Measurements from ENCODE around the gene TMEM38A.

TMEM38A gene, protein sequence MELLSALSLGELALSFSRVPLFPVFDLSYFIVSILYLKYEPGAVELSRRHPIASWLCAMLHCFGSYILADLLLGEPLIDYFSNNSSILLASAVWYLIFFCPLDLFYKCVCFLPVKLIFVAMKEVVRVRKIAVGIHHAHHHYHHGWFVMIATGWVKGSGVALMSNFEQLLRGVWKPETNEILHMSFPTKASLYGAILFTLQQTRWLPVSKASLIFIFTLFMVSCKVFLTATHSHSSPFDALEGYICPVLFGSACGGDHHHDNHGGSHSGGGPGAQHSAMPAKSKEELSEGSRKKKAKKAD
- total RNA-seq, result 0.74 to 2.0 reads per million in 2 experiments

DNA sequence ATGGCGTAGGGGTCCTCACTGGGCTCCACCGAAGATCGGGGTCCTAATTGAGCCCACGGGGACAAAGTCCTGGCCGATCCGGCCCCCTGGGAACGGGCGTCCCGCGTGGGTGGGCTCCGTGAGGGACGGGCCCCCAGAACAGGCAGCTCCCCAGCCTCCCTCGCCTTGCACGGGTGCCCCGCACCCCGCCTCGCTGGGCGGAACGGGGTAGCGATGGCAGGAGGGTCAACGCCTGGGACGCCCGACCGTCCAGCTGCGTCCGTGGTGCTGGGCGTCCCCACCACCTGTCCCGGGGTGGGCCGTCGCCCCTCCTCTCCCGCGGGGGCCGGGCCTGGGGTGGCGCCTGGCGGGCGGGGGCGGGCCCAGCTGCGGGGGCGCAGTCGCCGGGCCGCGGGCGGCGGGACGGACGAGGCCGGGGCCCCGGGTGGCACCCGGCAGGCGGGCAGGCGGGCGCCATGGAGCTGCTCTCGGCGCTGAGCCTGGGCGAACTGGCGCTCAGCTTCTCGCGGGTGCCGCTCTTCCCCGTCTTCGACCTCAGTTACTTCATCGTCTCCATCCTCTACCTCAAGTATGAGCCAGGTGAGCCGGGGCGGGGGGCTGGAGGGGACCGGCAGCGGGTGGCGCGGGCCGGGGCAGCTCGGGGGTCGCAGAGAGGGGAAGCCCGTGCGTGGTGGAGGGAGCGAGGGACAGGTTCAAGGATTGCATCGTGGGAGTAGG is at the start of gene TMEM38A:
Gene TMEM38A (plus strand): TSS at position 377 of the 717 bp plus-strand sequence. CDS start 79 bp downstream, at position 456.
- DNase-seq (ENCODE audit: low read depth), result peak; percentile 10

DNA sequence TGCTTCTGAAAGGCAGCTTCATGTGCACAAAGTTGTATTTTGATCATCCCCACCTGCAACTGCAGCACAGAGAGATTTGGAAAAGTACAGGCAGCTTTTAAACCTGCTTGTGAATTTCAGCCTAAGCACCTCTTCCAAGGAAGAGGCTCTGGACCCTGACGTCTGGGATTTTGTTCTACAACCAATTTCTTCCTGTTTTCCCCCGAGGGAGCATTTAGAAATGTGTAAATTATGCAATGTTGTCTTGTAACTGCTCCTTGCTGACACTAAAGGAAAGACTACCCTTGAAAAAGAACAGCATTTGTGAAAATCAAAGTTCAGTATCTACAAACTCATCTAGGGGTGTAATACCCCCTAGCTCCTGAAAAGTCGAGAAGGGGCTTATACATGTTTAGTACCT is 48.3 kb upstream of the TMEM38A start:
- DNase-seq (ENCODE audit: low read depth), result no peak

DNA sequence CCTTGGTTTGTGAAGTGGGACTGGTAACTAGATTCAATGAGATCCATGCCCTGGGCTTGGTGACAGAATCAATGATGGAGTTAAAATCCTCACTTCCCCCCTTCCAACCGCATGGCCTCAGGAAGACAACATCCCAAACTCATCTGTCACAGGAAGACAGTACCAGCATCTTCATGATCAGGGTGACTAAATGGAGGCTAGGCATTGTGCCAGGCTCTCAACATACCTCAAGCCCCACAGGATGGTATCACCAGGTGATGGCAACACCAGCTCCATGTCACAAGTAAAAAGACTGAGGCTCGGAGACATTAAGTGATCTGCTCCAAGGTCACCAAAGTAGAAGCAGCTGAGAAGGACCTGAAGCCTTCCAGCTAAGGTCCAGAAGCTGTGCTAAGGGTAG is 47.1 kb upstream of the TMEM38A start:
- no peak for DNase-seq (ENCODE audit: low read depth)

DNA sequence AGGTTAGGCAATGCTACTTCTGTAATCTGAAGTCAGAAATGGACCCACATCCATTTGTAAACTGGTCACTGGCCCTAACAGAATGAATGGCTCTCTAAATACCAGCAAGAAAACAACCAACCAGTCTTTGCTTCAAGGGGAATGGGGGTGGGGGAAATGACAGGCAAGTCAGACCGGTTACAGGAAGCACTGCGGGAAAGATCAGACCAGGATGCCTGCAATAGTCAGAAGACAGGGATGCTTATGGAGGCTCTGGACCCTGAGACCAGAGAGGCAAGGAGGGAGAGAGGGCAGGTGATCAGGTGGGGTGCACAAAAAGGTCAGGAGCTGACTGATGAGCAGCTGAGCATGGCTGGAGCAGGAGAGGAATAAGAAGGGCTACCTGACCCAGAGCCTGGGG is 46.0 kb upstream of the TMEM38A start:
- DNase-seq (ENCODE audit: low read depth), result no peak

DNA sequence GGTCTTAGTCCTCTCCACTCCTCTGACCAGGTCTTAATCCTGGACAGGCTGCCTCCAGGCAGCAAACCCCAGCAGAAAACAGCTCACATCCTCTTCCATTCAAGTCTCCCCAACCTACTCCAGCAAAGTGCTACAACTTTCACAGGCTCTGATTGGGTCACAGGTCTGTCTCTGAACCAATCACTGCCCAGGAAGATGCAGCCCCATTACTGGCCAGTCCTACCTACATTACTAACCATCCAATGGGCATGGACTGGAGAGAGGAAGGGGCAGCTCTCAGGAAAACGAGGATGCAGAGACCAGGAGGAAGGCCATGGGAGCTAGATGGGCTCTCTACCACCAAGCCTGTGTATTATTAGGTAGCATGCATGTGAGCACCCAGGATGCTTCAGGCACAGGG is 45.1 kb upstream of the TMEM38A start:
- no peak for DNase-seq (ENCODE audit: low read depth)

DNA sequence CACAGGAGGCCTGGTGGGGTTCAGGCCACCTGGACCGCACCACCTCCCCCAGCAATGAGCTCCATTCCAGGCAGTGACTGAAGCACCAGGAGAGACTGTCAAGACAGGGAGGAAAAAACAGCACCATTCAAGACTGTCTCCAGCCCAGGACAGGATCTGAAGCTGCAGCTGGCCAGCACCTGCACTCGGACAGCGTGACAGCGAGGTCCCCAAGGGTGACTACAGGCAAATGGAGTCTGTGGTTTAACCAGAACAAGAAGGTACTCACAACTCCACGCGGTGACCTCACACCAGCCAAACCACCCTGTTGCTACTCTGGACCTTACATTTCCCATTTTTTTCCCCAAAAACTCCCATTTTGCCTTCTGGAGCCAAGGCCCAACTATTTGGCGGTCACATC is 42.7 kb upstream of the TMEM38A start:
- DNase-seq (ENCODE audit: low read depth), result no peak

DNA sequence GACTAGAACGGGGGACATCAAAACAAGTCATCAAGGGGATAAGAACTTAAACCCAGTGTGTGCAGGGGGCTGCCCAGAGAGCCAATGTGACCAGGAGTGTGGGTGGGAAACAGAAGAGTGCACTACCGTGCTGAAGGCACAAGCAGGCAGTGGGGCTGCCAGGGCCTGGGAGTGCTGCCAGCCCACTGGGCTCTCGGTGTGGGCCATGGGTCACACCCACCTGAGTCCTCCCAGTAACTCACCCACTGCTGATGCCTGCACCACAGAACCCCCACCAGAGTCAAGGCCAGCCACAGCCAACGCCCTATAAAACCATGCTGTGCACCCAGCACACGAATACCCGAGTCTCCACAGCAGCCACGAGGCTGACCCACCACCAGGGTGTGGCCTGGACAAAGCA is 41.5 kb upstream of the TMEM38A start:
- no peak for DNase-seq (ENCODE audit: low read depth)

DNA sequence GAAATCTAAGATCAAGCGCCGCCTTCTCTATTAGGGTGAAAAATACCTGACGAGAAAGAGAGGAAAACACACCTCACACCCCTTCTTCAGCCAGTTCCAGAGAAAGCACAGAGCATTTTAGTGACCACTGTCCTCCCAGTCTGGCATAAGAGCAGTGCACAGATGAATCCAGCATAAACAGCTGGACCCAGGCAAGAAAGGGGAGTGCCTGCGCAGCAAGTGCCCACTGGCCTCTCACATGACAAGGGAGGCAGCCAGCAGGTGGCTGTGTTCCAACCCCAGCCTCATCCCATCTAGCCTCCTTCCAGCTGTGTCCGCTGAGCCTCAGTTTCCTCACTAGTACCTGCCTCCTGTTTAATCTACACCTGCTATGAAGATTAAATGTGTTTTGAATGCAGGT is 40.9 kb upstream of the TMEM38A start:
- no peak for DNase-seq (ENCODE audit: low read depth)

DNA sequence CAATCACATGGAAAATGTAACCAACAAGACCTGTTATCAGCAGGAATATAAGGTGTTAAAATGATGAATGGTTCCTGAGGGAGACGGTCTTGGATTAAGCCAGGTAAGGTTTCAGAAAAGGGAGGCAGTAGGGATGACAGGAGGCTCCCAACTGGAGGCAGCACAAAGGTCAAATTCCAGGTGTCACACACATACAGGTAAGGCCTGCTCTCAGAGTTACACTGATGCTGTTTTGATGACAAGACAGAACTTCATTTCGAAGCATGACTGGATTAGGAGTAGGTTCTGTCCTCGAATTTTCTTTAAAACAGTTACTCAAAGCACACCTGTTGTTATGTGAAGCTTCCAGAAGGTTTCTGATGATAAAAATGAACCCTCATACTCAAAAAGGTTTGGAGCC is 40.4 kb upstream of the TMEM38A start:
- no peak for DNase-seq (ENCODE audit: low read depth)

DNA sequence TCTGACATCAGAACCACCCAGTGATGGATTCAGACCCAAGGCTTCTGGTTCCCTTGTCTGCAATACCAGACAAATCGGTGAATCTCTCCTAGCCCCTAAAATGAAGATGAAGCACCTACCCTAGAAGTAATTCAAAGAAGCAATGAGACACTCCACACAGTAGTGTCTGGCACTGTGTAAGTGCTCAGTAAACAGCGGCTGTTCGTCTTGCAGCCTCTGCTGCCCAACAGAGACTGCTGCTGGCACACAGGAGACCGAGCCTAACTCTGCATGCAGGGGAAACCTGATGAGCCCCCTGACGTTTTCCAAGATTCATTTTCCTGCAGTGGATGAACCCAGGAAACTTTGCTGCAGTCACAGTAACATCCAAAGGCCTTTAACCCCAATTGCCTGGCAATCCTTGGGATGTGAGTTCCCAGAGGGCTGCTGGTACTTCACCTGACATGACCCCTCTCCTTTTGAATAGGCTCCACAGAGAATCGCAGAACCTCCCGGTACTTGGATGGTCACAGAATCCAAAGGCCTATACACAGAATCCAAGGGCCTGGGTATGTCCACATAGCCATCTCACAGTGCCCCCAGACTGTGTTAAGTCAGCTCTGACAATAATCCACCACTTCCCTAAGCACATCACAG is 39.7 kb upstream of the TMEM38A start:
- DNase-seq (ENCODE audit: low read depth), result no peak

DNA sequence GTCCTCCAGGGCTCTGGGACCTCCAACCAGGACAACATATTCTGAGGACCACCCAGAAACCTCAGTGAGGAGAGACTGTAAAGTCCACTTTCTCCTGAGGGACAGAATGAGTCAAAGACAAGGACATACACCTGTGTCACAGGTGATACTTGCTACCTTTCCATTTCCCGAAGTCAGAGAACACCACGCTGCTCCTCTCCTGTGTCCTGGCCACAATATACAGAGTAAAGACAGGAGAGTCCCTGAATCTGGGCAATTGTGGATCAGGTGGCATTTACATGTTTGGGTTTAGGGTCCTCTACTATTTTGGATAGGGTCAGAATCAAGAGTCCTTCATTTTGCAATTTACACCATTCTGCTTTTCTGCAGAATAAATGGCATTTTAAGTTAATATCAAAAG is 37.9 kb upstream of the TMEM38A start:
- DNase-seq (ENCODE audit: low read depth), result no peak

DNA sequence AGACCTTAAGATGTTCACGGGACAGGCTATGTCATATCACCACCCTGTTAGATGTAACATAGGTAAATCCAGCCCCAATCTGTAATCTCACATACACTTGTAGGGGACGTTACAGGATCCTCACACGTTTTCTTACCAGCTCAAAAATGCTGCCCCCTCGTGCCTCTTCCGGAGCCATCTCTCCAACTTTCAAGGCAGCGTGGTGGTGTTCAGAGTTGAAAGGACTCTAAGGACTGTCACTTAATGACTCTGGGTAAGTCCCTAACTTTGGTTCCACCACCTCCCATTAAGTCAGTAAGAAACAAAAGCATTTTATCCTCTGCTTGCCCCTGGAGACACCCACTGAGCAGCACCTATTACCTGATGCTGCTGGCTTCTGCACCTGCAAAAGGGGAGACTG is 37.4 kb upstream of the TMEM38A start:
- no peak for DNase-seq (ENCODE audit: low read depth)

DNA sequence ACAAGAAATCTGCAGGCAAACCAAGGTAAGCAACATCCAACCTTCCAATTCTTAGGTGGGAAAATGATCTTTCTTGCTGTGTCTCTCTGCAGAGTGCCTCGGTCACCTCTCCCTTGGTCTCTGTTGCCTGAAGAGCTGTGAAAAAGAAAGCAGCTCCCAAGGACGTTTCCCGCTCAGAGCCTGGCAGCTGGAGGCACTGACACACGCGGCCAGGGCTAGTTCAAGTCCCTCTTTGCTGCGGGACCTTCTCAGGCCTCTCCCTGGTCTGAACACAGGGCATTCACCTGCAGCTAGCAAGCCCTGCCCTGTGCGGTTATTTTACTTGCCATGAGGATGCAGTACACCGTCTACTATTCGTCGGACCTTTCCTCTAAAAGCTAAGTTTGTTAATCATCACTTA is 36.7 kb upstream of the TMEM38A start:
- no peak for DNase-seq (ENCODE audit: low read depth)

DNA sequence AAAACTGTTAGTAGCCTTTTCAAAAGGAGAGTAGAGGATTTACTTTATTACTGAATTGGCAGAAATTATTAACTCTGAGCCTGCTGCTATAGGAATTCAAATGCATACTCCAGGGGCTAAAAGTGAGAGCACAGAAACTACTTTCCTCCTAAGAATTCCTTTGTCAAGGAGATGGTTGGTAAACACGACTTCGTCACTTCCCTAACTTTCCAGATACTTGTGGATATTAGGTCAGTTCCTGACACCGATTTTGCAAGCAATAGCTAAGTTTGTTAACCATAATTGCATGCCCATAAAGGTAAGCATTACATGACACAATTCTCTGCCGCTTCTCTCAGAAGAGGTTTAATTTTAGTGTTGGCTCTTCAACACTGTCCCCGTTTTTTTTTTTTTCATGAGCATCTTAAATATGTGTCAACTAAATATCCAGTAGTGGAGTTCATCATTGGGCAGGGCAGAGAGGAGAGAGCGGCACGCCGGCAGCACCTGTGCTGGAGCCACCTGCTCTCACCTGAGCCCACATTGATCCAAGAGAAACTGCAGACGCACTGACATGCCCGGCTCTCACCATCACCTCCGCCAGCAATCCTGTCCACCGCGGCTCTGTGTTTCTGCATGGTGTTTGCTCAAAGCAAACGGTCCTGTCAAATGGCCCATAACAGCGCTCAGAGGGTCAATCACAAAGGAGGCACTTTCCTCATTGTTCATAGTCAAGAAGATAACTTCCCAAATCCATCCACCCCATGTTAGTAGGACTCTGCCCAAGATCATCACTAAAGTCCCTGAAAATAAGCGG is 35.6 kb upstream of the TMEM38A start:
- no peak for DNase-seq (ENCODE audit: low read depth)

DNA sequence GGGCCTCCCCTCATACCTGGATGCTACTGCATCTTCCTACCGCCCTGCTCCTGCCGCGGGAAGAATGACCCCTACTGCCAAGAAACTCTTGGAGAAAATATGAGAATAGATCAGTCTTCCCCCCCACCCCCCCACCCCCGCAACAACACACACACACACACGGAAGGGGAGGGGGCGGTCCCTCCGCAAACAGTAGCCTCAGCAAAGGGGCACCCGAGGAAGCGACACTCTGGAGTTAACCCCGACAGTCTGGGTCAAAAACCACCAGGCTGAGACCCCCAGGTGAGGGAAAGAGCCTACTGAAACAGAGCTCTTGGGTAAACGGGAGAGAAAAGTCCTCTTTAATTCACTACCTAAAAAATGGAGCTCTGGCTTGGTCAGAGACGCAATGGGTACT is 34.1 kb upstream of the TMEM38A start:
- no peak for DNase-seq (ENCODE audit: low read depth)

DNA sequence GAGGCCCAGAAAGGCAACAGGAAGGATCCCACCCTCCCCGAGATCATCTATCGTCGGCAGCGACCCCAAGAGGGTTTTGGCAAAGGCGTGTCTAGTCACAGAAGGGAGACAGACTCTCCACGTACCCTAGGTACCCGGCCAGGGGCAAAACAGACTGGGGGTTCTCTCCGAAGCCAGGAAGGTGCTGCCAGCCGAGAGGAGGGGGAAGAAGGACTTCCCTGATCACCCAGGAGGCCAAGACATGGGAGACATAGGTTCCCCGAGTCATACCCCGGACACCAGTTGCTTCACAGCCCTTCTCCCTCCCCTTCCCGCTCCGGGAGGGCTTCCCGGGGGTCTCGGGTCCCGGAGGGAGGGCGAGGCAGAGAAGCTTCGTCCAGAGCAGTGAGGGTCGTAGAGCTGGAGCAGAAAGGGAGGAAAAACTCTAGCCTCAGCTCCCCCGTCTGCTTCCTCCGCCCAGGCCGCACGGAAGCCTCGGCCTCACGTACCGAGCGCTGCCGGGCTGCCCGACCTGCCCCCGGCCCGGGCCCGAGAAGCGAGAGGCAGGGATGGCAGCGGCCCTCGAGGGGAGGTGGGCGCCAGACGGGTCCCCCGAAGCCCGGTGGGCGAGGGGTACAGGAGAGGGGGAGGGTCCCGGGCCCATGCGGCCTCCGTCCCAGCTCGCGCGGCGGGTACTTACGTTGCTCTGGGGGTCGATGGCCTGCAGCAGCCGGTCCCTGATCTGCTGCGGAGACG is 33.6 kb upstream of the TMEM38A start:
- no peak for DNase-seq (ENCODE audit: low read depth)

DNA sequence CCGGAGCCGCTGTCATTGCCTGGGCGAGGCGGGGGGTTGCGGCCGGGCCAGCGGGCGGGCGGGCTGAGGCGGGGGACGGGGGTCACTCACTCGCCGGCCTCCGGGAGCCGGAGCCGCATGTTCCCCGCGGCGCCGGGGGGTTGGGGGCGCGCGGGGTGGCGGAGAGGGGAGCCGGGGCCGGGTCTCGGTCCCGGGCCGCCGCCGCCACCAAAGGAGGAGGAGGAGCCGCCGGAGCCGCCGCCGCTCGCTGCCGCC is 33.1 kb upstream of the TMEM38A start:
- no peak for DNase-seq (ENCODE audit: low read depth)

DNA sequence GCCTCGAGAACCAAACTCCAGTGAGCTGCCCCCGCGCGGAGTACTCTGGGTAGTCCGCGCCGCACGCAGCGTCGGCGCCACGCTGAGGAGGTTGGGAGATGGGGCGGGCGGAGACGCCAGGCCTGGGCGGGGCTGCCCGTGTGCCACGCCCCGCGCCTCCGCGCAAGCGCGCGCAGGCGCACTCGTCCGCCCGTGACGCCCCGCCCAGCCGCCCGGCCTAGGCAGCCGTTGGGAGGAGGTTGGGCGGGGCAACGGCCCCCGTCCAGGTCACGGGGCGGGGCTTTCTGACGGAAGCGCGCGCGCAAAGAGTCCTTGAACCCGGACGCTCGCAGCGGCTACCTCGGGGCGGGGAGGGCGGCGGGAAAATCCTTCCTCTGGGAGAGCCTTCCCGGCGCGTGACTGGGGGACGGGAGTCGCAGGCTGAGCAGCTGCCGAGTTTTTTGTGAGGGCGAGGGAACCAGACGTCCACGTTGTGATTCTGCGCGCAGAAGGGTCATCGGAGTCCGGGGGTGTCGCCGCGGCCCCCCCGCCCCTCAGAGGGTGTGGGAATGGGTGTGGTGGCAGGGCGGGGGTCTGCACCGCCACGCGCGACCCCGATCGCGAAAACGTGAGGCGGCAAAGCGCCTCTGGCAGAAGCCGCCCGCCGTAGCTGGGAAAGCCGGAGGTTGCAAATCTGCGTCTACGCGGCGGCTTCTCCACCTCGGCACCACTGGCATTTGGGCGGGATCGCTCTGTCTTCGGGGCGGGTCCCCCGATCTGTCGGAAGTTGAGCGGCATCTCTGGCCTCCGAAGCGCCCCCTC is 32.6 kb upstream of the TMEM38A start, which contains the start of gene MED26:
Gene MED26 (minus strand): TSS at position 22 of the 801 bp plus-strand sequence. CDS start 261 bp downstream, outside the sequence.
- peak; percentile 93 for DNase-seq (ENCODE audit: low read depth)

DNA sequence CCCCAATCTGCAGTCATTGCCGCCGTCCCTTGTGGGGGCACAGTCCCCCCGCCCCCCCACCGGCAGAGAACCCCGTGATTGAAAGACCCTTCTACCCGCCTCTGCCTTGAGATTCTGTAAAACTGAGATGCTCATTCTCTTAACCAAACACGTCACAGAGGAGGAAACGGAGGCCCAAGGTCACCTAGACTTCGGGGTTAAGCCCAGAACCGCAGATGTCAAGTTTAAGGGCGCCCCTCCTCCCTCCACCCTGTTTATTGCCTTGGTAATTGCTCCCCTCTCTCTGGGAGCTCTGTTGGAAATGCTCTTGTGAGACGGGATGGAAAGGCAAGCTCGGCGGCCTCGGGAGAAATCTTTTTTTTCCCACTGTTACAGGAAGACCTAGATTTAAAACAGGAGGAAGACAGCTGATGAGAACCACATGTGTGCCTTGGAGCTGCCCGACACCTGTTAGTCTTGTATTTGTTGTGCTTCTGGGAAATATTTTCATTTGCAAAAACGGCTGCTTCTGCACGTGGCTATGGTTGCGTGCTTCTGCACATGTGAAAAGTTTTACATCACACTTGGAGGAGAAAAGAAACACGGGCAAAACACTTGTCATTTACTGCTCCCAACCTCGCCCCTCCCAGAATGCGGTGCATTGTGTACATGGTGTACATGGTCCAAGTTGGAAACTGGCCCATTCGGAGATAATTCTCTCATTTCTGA is 31.8 kb upstream of the TMEM38A start:
- no peak for DNase-seq (ENCODE audit: low read depth)

DNA sequence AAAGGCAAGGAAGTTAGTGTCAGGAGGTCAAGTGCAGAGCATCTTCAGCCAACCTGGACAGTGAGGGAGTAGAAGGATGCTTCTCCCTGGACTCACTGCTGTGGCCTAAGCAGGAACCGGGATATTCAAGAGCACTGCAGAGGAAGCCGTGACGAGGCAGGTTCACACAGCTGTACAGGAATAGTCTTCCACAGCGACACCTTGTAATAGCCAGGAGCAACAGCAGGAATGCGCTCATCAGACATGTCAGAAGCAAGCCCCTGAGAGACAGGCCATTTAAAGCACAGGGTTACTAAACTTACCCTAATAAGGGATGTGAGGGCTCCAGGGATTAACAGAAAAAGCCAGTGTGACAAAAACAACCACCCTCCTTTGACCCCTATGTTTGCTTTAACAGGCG is 29.5 kb upstream of the TMEM38A start:
- no peak for DNase-seq (ENCODE audit: low read depth)

All from T follicular helper cell (primary cell).